ENCODE measurements around the gene ZDHHC14. TPM values are rescaled to one million over a fixed set of nuclear protein-coding genes. Genes with fewer than 3 reads are reported as not detected.

Gene ZDHHC14
- total and polyA plus RNA-seq, 2 of the 8 experiments (the other 6 are each of a cell fraction or from before 2014, with no cell fraction given), result 2.9 to 5.3 TPM

DNA sequence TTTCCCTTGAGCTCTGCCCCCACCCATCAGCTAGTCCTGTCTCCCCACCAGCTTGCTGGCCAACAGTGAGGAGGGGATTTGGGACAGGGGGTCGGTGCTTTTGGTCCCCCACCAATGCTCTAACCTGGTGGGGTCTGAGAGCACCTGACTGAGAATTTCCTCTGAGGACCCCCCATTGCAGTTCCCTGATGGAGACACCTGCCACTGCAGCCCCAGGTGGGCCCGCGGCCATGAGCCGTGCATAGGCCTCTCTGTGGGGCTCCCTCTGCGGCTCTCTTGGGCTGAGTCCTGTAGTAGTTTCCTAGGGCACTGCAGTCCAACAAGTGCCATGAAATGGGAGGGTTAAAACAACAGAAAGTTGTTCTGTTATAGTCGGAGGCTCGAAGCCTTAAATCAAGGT is 269.8 kb downstream of the ZDHHC14 start:
- FAIRE-seq (no peak), DNase-seq (ENCODE audit: low read depth in 1 of 2, low spot score in 2 of 2) (no peak)
- Histone ChIP-seq H3K27ac (ENCODE audit: low read depth, low read length) (no peak overlapping the region), H3K36me3 (ENCODE audit: control insufficient read depth in 2 of 4, insufficient read depth in 4 of 4, low read length in 3 of 4) (no peaks in the 10 kb centered on the region), H3K9me3 (ENCODE audit: insufficient read depth in 2 of 2, low read depth in 1 of 2, low read length in 1 of 2) (no peaks in the 10 kb centered on the region), H3K4me3 (ENCODE audit: extremely low read depth in 1 of 4, insufficient read depth in 2 of 4, low read depth in 3 of 4, low read length in 4 of 4) (no peak overlapping the region), H3K4ac (replicated peaks; ENCODE audit: insufficient read length, low read depth, low read length) (no peak overlapping the region), H4K8ac (ENCODE audit: extremely low read depth, insufficient read depth, low read length) (peak overlapping the region; percentile 84; the same call in 1 of the 2 replicates), H4K5ac (ENCODE audit: insufficient read length, low read depth, low read length) (no peak overlapping the region), H2BK12ac (ENCODE audit: low read depth, low read length) (no peak overlapping the region), H3K14ac (ENCODE audit: insufficient read length) (no peak overlapping the region), H3K18ac (ENCODE audit: extremely low read depth, low read length) (no peak overlapping the region), H2BK5ac (ENCODE audit: low read depth, low read length) (no peak overlapping the region), H2AK5ac (ENCODE audit: low read depth, low read length) (no peak overlapping the region), H3K23ac (ENCODE audit: insufficient read length) (no peak overlapping the region), H3K79me1 (ENCODE audit: low read depth, low read length) (no peaks in the 10 kb centered on the region), H4K20me1 (replicated peaks in 1 of 2; ENCODE audit: control insufficient read depth in 1 of 2, insufficient read depth in 2 of 2, low read length in 2 of 2) (no peaks in the 10 kb centered on the region), H3K79me2 (ENCODE audit: control insufficient read depth in 1 of 2, insufficient read depth in 2 of 2, low read length in 2 of 2) (no peaks in the 10 kb centered on the region), H2BK120ac (replicated peaks; ENCODE audit: low read depth, low read length) (no peak overlapping the region), H3K4me2 (ENCODE audit: insufficient read depth in 1 of 2, low read depth in 2 of 2, low read length in 2 of 2) (no peak overlapping the region), H3K23me2 (ENCODE audit: low read depth, low read length) (no peaks in the 10 kb centered on the region), H3K9ac (replicated peaks in 1 of 4; ENCODE audit: extremely low read depth in 1 of 4, low read depth in 3 of 4, low read length in 3 of 4) (no peak overlapping the region), H2BK15ac (ENCODE audit: low read length) (0 out of 2 replicates have a peak overlapping the region, but pooled peaks have one; percentile 81), H4K91ac (replicated peaks; ENCODE audit: insufficient read length, low read length) (no peak overlapping the region), H3K4me1 (replicated peaks in 1 of 4; ENCODE audit: control insufficient read depth in 3 of 4, insufficient read depth in 4 of 4, low read length in 3 of 4) (no peaks in the 10 kb centered on the region; a peak in 2 of 7 replicates), H3K56ac (replicated peaks; ENCODE audit: insufficient read length, low read depth, low read length) (no peak overlapping the region), H2BK20ac (ENCODE audit: low read length) (no peak overlapping the region), H3K27me3 (replicated peaks in 1 of 4; ENCODE audit: control insufficient read depth in 3 of 4, extremely low read depth in 1 of 4, insufficient read depth in 3 of 4, low read length in 3 of 4) (no peaks in the 10 kb centered on the region), H2AFZ (ENCODE audit: low read length) (no peak overlapping the region)
- WGBS, 2 experiments (ENCODE audit: extremely low coverage in 1 of 2, insufficient coverage in 1 of 2, insufficient read length in 1 of 2, insufficient replicate concordance in 2 of 2, low coverage in 1 of 2, low lambda C conversion rate in 2 of 2, missing lambda C conversion rate in 1 of 2), result 92% methylated on average over 7 of the region's 7 CpGs; no CpG with 5 or more reads in 1 of the 2 experiments
- ChIA-PET CTCF (ENCODE audit: partially characterized antibody) (interaction anchor here (0.6 to 1.4 kb wide), 4 partner anchors 11 to 205 kb away, joined by 3 to 4 read pairs (median 3); no protein-coding TSS in a partner anchor), POLR2A (ENCODE audit: partially characterized antibody) (no interaction called here)
- TF ChIP-seq JUN (IDR thresholded peaks at IDR 0.05; ENCODE audit: low read depth, low read length), result no peak
- TF ChIP-seq MAFK (IDR thresholded peaks at IDR 0.05; ENCODE audit: low read depth, low read length), result no peak
- no peak for TF ChIP-seq KDM4A (IDR thresholded peaks at IDR 0.05; ENCODE audit: low read depth, low read length, severe bottlenecking)
- no peak for TF ChIP-seq SRF (IDR thresholded peaks at IDR 0.05; ENCODE audit: low read depth, low read length)
- no peak for TF ChIP-seq SUZ12 (IDR thresholded peaks at IDR 0.05; ENCODE audit: low read length)
- no peak for TF ChIP-seq POLR2AphosphoS5 (IDR thresholded peaks at IDR 0.05; ENCODE audit: low read depth, low read length)
- no peak for TF ChIP-seq JUND (IDR thresholded peaks at IDR 0.05; ENCODE audit: low read length)
- TF ChIP-seq KDM5A (IDR thresholded peaks at IDR 0.05; ENCODE audit: low read length), result no peak
- TF ChIP-seq EZH2 (IDR thresholded peaks at IDR 0.05; ENCODE audit: low read depth, low read length, severe bottlenecking), result no peak
- TF ChIP-seq, protein P1, sequence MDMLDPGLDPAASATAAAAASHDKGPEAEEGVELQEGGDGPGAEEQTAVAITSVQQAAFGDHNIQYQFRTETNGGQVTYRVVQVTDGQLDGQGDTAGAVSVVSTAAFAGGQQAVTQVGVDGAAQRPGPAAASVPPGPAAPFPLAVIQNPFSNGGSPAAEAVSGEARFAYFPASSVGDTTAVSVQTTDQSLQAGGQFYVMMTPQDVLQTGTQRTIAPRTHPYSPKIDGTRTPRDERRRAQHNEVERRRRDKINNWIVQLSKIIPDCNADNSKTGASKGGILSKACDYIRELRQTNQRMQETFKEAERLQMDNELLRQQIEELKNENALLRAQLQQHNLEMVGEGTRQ (IDR thresholded peaks at IDR 0.05; ENCODE audit: low read length), result no peak
- no peak for TF ChIP-seq RAD21 (IDR thresholded peaks at IDR 0.05 in 1 of 2, conservative IDR thresholded peaks at IDR 0.05 in 1 of 2; ENCODE audit: low read depth in 2 of 2, low read length in 2 of 2)
- no peak for TF ChIP-seq PHF8 (conservative IDR thresholded peaks at IDR 0.05; ENCODE audit: low read depth, low read length)
- TF ChIP-seq CREB1 (IDR thresholded peaks at IDR 0.05), result no peak
